NAMALWA (cell line): Measurements from ENCODE around the gene DDAH1.

Experiments
- DNase-seq: peaks from one replicate; pipeline ENCODE4 v3.0.0-alpha.2; 2015; ENCODE audit warnings: low spot score

Gene DDAH1

GRCh38 chr1:85303440-85304162, 161.4 kb downstream of the DDAH1 start:
- peak; percentile 15 for DNase-seq

GRCh38 chr1:85300140-85300539, 164.8 kb downstream of the DDAH1 start:
- no peak for DNase-seq

GRCh38 chr1:85297855-85298629, 166.9 kb downstream of the DDAH1 start:
- peak; percentile 42 for DNase-seq

GRCh38 chr1:85297538-85297854, 167.5 kb downstream of the DDAH1 start:
- DNase-seq: no peak

- no peak for DNase-seq
These were observed 168.0 kb downstream of the DDAH1 start for GRCh38 chr1:85296980-85297379.

GRCh38 chr1:85295654-85296053, 169.3 kb downstream of the DDAH1 start:
- no peak for DNase-seq

- DNase-seq: no peak
These were observed 169.9 kb downstream of the DDAH1 start for GRCh38 chr1:85295006-85295431.

- DNase-seq: no peak
These were observed 174.1 kb downstream of the DDAH1 start for GRCh38 chr1:85290826-85291225.

- DNase-seq: no peak
These were observed 175.1 kb downstream of the DDAH1 start for GRCh38 chr1:85289848-85290335.

- no peak for DNase-seq
These were observed 175.6 kb downstream of the DDAH1 start for GRCh38 chr1:85289207-85289847.

- DNase-seq: no peak
These were observed 180.8 kb downstream of the DDAH1 start for GRCh38 chr1:85284202-85284601.

GRCh38 chr1:85283475-85284199, 181.3 kb downstream of the DDAH1 start:
- no peak for DNase-seq

GRCh38 chr1:85282424-85282823, 182.5 kb downstream of the DDAH1 start:
- peak; percentile 33 for DNase-seq

GRCh38 chr1:85280636-85281035, 184.3 kb downstream of the DDAH1 start:
- DNase-seq: no peak

GRCh38 chr1:85279458-85280080, 185.4 kb downstream of the DDAH1 start:
- no peak for DNase-seq

GRCh38 chr1:85278853-85279314, 186.1 kb downstream of the DDAH1 start:
- DNase-seq: no peak

GRCh38 chr1:85277802-85278201, 187.2 kb downstream of the DDAH1 start:
- no peak for DNase-seq

GRCh38 chr1:85276978-85277639, 187.8 kb downstream of the DDAH1 start:
- DNase-seq: no peak

GRCh38 chr1:85276215-85276977, 188.6 kb downstream of the DDAH1 start, which contains the start of gene BCL10:
Gene BCL10, minus strand, starts transcription at chr1:85276632. Its CDS starts 280 bp downstream, at chr1:85276352.
- DNase-seq: peak; percentile 98

- DNase-seq: peak; percentile 81
These were observed 189.2 kb downstream of the DDAH1 start for GRCh38 chr1:85275701-85276214.
